Endodermal cell (in vitro differentiated cells): ENCODE measurements around the gene KCNG2. TPM values are rescaled to one million over a fixed set of nuclear protein-coding genes. Genes with fewer than 3 reads are reported as not detected.

Source experiments
- DNase-seq: peaks from one replicate; pipeline ENCODE4 v3.0.0-alpha.2; 2017
- H3K27ac ChIP-seq: 2 replicates; pipeline ENCODE4 v1.5.1; 2013; ENCODE audit warnings: mild to moderate bottlenecking, low read depth, low read length, moderate library complexity
- H3K27me3 ChIP-seq: 2 replicates; pipeline ENCODE4 v1.6.1; 2013; ENCODE audit warnings: mild to moderate bottlenecking, low read length, moderate library complexity; ENCODE audit not compliant: insufficient read depth, control insufficient read depth, poor library complexity, severe bottlenecking
- H3K36me3 ChIP-seq: 2 replicates; pipeline ENCODE4 v1.7.0; 2013; ENCODE audit warnings: mild to moderate bottlenecking, low read length, moderate library complexity; ENCODE audit not compliant: control insufficient read depth, insufficient read depth
- H3K4me1 ChIP-seq: one replicate; pipeline ENCODE4 v1.7.0; 2013; ENCODE audit warnings: low read length; ENCODE audit not compliant: control insufficient read depth, insufficient read depth
- H3K4me3 ChIP-seq: 2 replicates; pipeline ENCODE4 v1.5.1; 2013; ENCODE audit warnings: mild to moderate bottlenecking, low read length, moderate library complexity
- H3K9ac ChIP-seq: 2 replicates; pipeline ENCODE4 v1.6.1; 2013; ENCODE audit warnings: mild to moderate bottlenecking, low read length, moderate library complexity; ENCODE audit not compliant: poor library complexity, severe bottlenecking; ENCODE audit errors: extremely low read depth
- H3K9me3 ChIP-seq: 2 replicates; pipeline ENCODE4 v1.6.1; 2013; ENCODE audit warnings: mild to moderate bottlenecking, low read length, moderate library complexity; ENCODE audit not compliant: control insufficient read depth
- H3K27ac Mint-ChIP-seq: 2 replicates; pipeline ENCODE4 v1.8.0; 2020; ENCODE audit warnings: mixed read lengths
- H3K27me3 Mint-ChIP-seq: 2 replicates; pipeline ENCODE4 v1.8.0; 2021; ENCODE audit warnings: mild to moderate bottlenecking, mixed read lengths; ENCODE audit not compliant: insufficient read depth
- H3K36me3 Mint-ChIP-seq: 2 replicates; pipeline ENCODE4 v1.8.0; 2020; ENCODE audit warnings: low read depth, mixed read lengths
- H3K4me1 Mint-ChIP-seq: 2 replicates; pipeline ENCODE4 v1.8.0; 2020; ENCODE audit warnings: mixed read lengths
- H3K4me3 Mint-ChIP-seq: 2 replicates; pipeline ENCODE4 v1.8.0; 2020; ENCODE audit warnings: mild to moderate bottlenecking, moderate library complexity, mixed read lengths
- H3K9me3 Mint-ChIP-seq: 2 replicates; pipeline ENCODE4 v1.8.0; 2020; ENCODE audit warnings: mild to moderate bottlenecking, mixed read lengths
- WGBS, 2 experiments: methylation state at CpG; one replicate each; pipeline versions ENCODE4 v1.1.5 to v1.1.7; 2013; ENCODE audit warnings: missing lambda C conversion rate in 2 of 2, mixed read lengths in 1 of 2; ENCODE audit not compliant: insufficient coverage in 1 of 2, insufficient read length in 1 of 2; 5-methylcytosine and 5-hydroxymethylcytosine counted together
- total RNA-seq, 2 donors: library from RNA; stranded (reverse); fragmentation: NEBNext Ultra II Directional in 1 of 2; extraction: Animal tissue kit (Norgen Biotek cat#: 25700) in 1 of 2; gene quantifications; 2 replicates in 1 of 2; 3 replicates in 1 of 2; pipeline ENCODE4 v1.2.1, GENCODE V29; 2021
- TF ChIP-seq, protein P1 (sequence below): fragments of 200-600 bp; sonication (generic); conservative IDR thresholded peaks from 2 replicates; pipeline ENCODE4 v1.5.0; 2021; ENCODE audit warnings: antibody characterized with exemption, mild to moderate bottlenecking

The KCNG2 gene
- total RNA-seq, 2 donors from 2014 or later: not detected

DNA sequence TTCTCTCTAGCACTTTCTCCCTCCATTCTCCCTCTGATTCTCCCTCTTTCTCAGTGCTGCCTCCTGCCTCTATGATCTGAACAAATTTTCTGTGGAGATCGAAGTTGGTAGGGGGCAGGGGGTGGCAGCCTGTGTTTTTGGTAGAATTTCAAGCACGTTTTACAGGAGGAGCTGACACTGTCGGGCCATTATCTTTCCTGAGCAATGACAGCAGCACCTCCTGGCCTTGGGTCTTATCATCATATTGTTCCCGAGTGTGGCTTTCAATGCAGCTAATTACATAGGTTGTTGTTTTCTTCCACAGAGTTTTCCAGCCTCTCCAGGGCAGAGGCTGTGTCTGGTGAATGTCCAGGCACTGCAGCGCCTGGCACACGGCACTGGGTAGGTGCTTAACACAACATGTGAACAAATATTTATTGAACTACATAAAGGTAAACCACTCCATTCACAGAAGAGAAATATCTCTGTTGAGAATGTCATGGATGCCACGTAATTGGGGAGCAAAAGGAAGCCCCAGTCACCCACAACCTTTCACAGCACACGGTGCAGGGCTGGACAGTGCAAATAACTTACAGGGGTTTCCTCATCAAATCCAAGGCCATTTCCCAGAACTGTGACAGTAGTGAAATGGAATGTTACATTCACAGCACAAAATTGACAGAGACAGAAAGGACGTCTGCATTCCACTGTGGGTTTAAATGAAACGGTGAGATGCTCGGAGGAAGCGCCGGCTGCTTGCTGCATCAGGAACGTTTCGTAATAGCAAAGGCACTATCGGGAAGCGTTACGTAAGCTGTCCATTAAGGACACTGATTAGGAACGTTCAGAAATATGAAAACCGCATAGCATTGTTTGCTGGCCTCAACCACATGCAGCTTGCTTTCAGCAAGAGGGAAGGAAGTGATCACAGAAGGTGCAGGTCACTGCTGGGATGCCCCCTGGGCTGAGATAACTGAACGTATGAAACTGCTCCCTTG is 6.5 kb upstream of the KCNG2 start:
- Histone ChIP-seq H3K9me3 (no peaks in the 10 kb centered on the region), H3K9ac (no peak overlapping the region), H3K36me3 (no peaks in the 10 kb centered on the region), H3K4me1 (peaks cover 9% of the 10 kb centered on the region), H3K4me3 (no peak overlapping the region), H3K27ac (no peak overlapping the region), H3K27me3 (peaks cover 63% of the 10 kb centered on the region)
- TF ChIP-seq, protein P1, sequence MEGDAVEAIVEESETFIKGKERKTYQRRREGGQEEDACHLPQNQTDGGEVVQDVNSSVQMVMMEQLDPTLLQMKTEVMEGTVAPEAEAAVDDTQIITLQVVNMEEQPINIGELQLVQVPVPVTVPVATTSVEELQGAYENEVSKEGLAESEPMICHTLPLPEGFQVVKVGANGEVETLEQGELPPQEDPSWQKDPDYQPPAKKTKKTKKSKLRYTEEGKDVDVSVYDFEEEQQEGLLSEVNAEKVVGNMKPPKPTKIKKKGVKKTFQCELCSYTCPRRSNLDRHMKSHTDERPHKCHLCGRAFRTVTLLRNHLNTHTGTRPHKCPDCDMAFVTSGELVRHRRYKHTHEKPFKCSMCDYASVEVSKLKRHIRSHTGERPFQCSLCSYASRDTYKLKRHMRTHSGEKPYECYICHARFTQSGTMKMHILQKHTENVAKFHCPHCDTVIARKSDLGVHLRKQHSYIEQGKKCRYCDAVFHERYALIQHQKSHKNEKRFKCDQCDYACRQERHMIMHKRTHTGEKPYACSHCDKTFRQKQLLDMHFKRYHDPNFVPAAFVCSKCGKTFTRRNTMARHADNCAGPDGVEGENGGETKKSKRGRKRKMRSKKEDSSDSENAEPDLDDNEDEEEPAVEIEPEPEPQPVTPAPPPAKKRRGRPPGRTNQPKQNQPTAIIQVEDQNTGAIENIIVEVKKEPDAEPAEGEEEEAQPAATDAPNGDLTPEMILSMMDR: no peak
- WGBS, 2 experiments: 72 to 81% methylated on average over 20 to 21 of the region's 21 CpGs
- Mint-ChIP-seq H3K4me3 (no peak overlapping the region), H3K27me3 (peaks cover 73% of the 10 kb centered on the region), H3K36me3 (no peaks in the 10 kb centered on the region), H3K4me1 (peaks cover 8% of the 10 kb centered on the region), H3K27ac (no peak overlapping the region), H3K9me3 (no peaks in the 10 kb centered on the region)
- DNase-seq: no peak

DNA sequence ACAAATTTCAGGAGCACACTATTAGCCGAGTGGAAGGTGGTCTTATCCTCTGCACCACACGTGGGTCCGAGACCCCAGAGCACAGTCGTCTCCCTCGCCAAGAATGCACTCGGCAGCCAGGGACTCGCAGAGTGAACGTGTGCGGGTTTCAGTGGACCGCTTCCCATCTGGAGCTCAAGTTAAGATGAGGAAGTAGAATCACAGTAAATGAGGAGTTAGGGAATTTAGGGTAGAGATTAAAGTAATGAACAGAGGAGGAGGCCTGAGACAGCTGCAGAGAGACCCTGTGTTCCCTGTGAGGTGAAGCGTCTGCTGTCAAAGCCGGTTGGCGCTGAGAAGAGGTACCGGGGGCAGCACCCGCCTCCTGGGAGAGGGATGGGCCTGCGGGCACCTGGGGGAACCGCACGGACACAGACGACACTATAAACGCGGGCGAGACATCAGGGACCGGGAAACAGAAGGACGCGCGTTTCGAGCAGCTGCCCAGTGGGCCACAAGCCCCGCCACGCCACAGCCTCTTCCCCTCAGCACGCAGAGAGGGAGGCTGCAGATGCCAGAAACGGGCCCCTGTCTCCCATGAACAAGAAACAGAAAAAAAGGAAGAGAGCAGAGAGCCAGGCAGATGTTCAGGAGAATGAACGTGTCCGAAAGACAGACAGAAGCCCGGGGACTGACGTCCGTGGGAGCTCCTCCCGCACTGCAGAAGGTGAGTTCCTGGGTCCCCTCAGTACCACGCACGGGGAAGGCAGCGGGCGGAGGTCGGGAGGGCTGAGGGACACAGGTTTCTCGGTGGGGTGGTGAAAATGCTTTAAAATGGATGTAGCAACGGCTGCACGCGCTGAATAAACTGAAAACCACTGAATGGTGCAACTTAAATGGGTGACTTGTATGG is 5.4 kb upstream of the KCNG2 start:
- H3K27ac ChIP-seq: no peak overlapping the region
- H3K27me3 Mint-ChIP-seq: peaks cover 73% of the 10 kb centered on the region
- TF ChIP-seq, protein P1: no peak

DNA sequence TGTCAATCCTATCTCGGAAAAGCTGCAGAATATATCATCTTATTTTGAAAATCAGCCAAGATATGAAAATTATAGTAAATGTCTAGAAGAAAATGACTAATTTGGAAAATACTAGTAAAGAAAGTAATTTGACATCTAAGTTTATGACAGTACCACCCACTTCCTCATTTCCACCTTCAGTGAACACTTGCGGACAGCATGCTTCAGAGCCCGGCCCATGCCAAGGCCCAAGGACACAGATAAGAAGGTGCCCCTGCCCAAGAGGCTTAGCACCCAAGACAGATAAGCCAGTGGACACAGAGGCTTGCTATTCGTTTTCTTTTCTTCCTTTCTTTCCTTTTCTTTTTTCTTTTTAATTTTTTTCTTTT is 4.8 kb upstream of the KCNG2 start:
- Mint-ChIP-seq H3K4me1 (peaks cover 11% of the 10 kb centered on the region), H3K9me3 (no peaks in the 10 kb centered on the region), H3K36me3 (no peaks in the 10 kb centered on the region), H3K4me3 (no peak overlapping the region), H3K27me3 (peaks cover 70% of the 10 kb centered on the region), H3K27ac (no peak overlapping the region)
- WGBS, 2 experiments: 76 to 86% methylated on average over 2 to 4 of the region's 4 CpGs
- Histone ChIP-seq H3K4me3 (no peak overlapping the region), H3K27me3 (peaks cover 60% of the 10 kb centered on the region), H3K9me3 (no peaks in the 10 kb centered on the region), H3K27ac (no peak overlapping the region), H3K36me3 (no peaks in the 10 kb centered on the region), H3K9ac (no peak overlapping the region), H3K4me1 (peaks cover 9% of the 10 kb centered on the region)
- TF ChIP-seq, protein P1: no peak
- DNase-seq: no peak

More for the DNA sequence above, 5.4 kb upstream of the KCNG2 start:
- Histone ChIP-seq H3K27me3 (peaks cover 63% of the 10 kb centered on the region), H3K9me3 (no peaks in the 10 kb centered on the region), H3K4me3 (no peak overlapping the region), H3K4me1 (peaks cover 9% of the 10 kb centered on the region), H3K36me3 (no peaks in the 10 kb centered on the region), H3K9ac (no peak overlapping the region)
- Mint-ChIP-seq H3K9me3 (no peaks in the 10 kb centered on the region), H3K36me3 (no peaks in the 10 kb centered on the region), H3K27ac (no peak overlapping the region), H3K4me1 (peaks cover 11% of the 10 kb centered on the region), H3K4me3 (no peak overlapping the region)
- 92 to 94% methylated on average over 40 to 46 of the region's 46 CpGs for WGBS, 2 experiments
- DNase-seq: no peak
